ENCODE data around the gene CYP2A7.

CYP2A7 gene

DNA sequence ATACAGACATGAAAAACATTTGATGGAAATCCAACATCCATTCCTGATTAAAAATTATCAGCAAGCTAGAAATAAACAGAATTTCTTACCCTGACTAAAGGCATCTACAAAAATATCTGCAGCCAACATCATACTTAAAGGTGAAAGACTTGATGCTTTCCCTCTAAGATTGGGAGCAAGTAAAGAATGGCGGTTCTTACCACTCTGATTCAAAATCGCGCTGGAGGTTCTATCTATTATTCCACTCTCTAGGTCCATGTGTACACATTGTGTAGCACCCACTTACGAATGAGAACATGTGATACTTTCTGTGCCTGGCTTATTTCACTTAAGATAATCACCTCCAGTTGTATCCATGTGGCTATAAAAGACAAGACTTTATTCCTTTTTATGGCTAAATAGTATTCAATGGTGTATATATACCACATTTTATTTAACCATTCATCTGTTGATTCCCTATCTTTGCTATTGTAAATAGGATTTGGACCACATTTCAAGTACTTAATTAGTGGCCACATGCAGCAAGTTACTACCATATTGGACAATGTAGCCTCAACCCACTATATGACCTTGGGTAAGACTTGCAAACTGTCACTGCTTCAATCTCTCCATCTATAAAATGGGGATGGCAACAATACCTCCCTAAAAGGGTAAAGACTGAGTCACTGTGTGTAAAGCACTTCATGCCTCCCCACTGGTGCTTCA is 38.4 kb upstream of the CYP2A7 start:
- peak overlapping the region; percentile 76; the same call in 1 of the 2 replicates for H3K27ac ChIP-seq (ENCODE audit: extremely low read depth, low read depth, low read length)
- POLR2A ChIA-PET: interaction anchor here (0.9 to 1.4 kb wide), 7 partner anchors 24 to 170 kb away, joined by 3 to 4 read pairs (median 4); partner anchors contain the start of genes ACTMAP and RAB4B
- CTCF ChIA-PET: interaction anchor here (0.7 to 6.3 kb wide), 5 partner anchors 12 to 257 kb away, joined by 3 to 36 read pairs (median 4); no protein-coding TSS in a partner anchor
- H3K9me3 ChIP-seq (ENCODE audit: control insufficient read depth, insufficient read depth, low read depth, low read length): no peaks in the 10 kb centered on the region
- H3K4me1 ChIP-seq (ENCODE audit: control insufficient read depth, insufficient read depth, low read length): peaks cover 22% of the 10 kb centered on the region
- TF ChIP-seq ZNF366 (tag by site-specific recombination; conservative IDR thresholded peaks at IDR 0.05): no peak
- TF ChIP-seq SCRT2 (tag by site-specific recombination; IDR thresholded peaks at IDR 0.05): peak; percentile 93
- no peak for TF ChIP-seq ZNF654 (tag by site-specific recombination; IDR thresholded peaks at IDR 0.05; ENCODE audit: low read depth)
- TF ChIP-seq ZNF423 (tag by site-specific recombination; IDR thresholded peaks at IDR 0.05): no peak
- 0 out of 2 replicates have a peak, but pooled peaks have one; percentile 21 for TF ChIP-seq ZNF211 (tag by site-specific recombination; IDR thresholded peaks at IDR 0.05; ENCODE audit: low read depth)
- no peak for TF ChIP-seq ZNF530 (tag by site-specific recombination; IDR thresholded peaks at IDR 0.05; ENCODE audit: low read depth)
- peak; percentile 12; the same call in 1 of the 2 replicates for TF ChIP-seq ZNF174 (tag by site-specific recombination; IDR thresholded peaks at IDR 0.05)
- TF ChIP-seq SCRT1 (tag by site-specific recombination; IDR thresholded peaks at IDR 0.05; ENCODE audit: borderline replicate concordance): peak; percentile 35; the same call in 1 of the 2 replicates
- TF ChIP-seq, protein P1, sequence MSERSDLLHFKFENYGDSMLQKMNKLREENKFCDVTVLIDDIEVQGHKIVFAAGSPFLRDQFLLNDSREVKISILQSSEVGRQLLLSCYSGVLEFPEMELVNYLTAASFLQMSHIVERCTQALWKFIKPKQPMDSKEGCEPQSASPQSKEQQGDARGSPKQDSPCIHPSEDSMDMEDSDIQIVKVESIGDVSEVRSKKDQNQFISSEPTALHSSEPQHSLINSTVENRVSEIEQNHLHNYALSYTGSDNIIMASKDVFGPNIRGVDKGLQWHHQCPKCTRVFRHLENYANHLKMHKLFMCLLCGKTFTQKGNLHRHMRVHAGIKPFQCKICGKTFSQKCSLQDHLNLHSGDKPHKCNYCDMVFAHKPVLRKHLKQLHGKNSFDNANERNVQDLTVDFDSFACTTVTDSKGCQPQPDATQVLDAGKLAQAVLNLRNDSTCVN (tag by site-specific recombination; optimal IDR thresholded peaks at IDR 0.05): peak; percentile 23
- TF ChIP-seq, protein P2, sequence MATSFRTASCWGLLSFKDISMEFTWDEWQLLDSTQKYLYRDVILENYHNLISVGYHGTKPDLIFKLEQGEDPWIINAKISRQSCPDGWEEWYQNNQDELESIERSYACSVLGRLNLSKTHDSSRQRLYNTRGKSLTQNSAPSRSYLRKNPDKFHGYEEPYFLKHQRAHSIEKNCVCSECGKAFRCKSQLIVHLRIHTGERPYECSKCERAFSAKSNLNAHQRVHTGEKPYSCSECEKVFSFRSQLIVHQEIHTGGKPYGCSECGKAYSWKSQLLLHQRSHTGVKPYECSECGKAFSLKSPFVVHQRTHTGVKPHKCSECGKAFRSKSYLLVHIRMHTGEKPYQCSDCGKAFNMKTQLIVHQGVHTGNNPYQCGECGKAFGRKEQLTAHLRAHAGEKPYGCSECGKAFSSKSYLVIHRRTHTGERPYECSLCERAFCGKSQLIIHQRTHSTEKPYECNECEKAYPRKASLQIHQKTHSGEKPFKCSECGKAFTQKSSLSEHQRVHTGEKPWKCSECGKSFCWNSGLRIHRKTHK (tag by site-specific recombination; IDR thresholded peaks at IDR 0.05): 0 out of 2 replicates have a peak, but pooled peaks have one; percentile 5
- no peak for TF ChIP-seq ZNF202 (tag by site-specific recombination; IDR thresholded peaks at IDR 0.05; ENCODE audit: borderline replicate concordance)
- TF ChIP-seq, protein P3, sequence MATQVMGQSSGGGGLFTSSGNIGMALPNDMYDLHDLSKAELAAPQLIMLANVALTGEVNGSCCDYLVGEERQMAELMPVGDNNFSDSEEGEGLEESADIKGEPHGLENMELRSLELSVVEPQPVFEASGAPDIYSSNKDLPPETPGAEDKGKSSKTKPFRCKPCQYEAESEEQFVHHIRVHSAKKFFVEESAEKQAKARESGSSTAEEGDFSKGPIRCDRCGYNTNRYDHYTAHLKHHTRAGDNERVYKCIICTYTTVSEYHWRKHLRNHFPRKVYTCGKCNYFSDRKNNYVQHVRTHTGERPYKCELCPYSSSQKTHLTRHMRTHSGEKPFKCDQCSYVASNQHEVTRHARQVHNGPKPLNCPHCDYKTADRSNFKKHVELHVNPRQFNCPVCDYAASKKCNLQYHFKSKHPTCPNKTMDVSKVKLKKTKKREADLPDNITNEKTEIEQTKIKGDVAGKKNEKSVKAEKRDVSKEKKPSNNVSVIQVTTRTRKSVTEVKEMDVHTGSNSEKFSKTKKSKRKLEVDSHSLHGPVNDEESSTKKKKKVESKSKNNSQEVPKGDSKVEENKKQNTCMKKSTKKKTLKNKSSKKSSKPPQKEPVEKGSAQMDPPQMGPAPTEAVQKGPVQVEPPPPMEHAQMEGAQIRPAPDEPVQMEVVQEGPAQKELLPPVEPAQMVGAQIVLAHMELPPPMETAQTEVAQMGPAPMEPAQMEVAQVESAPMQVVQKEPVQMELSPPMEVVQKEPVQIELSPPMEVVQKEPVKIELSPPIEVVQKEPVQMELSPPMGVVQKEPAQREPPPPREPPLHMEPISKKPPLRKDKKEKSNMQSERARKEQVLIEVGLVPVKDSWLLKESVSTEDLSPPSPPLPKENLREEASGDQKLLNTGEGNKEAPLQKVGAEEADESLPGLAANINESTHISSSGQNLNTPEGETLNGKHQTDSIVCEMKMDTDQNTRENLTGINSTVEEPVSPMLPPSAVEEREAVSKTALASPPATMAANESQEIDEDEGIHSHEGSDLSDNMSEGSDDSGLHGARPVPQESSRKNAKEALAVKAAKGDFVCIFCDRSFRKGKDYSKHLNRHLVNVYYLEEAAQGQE (tag by site-specific recombination; IDR thresholded peaks at IDR 0.05): no peak
- TF ChIP-seq SETDB1 (IDR thresholded peaks at IDR 0.05; ENCODE audit: insufficient read length, low read length): peak; percentile 29
- TF ChIP-seq, protein P4, sequence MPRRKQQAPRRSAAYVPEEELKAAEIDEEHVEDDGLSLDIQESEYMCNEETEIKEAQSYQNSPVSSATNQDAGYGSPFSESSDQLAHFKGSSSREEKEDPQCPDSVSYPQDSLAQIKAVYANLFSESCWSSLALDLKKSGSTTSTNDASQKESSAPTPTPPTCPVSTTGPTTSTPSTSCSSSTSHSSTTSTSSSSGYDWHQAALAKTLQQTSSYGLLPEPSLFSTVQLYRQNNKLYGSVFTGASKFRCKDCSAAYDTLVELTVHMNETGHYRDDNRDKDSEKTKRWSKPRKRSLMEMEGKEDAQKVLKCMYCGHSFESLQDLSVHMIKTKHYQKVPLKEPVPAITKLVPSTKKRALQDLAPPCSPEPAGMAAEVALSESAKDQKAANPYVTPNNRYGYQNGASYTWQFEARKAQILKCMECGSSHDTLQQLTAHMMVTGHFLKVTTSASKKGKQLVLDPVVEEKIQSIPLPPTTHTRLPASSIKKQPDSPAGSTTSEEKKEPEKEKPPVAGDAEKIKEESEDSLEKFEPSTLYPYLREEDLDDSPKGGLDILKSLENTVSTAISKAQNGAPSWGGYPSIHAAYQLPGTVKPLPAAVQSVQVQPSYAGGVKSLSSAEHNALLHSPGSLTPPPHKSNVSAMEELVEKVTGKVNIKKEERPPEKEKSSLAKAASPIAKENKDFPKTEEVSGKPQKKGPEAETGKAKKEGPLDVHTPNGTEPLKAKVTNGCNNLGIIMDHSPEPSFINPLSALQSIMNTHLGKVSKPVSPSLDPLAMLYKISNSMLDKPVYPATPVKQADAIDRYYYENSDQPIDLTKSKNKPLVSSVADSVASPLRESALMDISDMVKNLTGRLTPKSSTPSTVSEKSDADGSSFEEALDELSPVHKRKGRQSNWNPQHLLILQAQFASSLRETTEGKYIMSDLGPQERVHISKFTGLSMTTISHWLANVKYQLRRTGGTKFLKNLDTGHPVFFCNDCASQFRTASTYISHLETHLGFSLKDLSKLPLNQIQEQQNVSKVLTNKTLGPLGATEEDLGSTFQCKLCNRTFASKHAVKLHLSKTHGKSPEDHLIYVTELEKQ (tag by site-specific recombination; IDR thresholded peaks at IDR 0.05; ENCODE audit: borderline replicate concordance): no peak
- TF ChIP-seq ZNF626 (tag by site-specific recombination; IDR thresholded peaks at IDR 0.05): 0 out of 2 replicates have a peak, but pooled peaks have one; percentile 47
- TF ChIP-seq ZNF354C (tag by site-specific recombination; IDR thresholded peaks at IDR 0.05; ENCODE audit: borderline replicate concordance, low read depth): no peak
- peak; percentile 95 for TF ChIP-seq ZNF146 (tag by site-specific recombination; IDR thresholded peaks at IDR 0.05)
- TF ChIP-seq MZF1 (tag by site-specific recombination; IDR thresholded peaks at IDR 0.05; ENCODE audit: borderline replicate concordance): no peak
- TF ChIP-seq ZBTB48 (tag by site-specific recombination; IDR thresholded peaks at IDR 0.05): no peak
- H3K36me3 ChIP-seq (ENCODE audit: control insufficient read depth in 2 of 2, insufficient read depth in 1 of 2, low read length in 2 of 2): no peaks in the 10 kb centered on the region
- no peak overlapping the region for H3K4me3 ChIP-seq (ENCODE audit: low read depth, low read length)
